NCI-H2227 (cell line): ENCODE measurements around the gene ODF2L.
A peak's percentile ranks its signal among the peaks of the same experiment; 100 is the strongest.
"Not testable (repeated sequence)": the region's sequence is repeated elsewhere in the genome, so short reads cannot be mapped to it uniquely, and the experiment has no call there.

Experiments used
- DNase-seq: peaks from one replicate; lab custom pipeline; 2025; ENCODE audit not compliant: unreplicated experiment; lab: John Stamatoyannopoulos, UW

Gene ODF2L

DNA sequence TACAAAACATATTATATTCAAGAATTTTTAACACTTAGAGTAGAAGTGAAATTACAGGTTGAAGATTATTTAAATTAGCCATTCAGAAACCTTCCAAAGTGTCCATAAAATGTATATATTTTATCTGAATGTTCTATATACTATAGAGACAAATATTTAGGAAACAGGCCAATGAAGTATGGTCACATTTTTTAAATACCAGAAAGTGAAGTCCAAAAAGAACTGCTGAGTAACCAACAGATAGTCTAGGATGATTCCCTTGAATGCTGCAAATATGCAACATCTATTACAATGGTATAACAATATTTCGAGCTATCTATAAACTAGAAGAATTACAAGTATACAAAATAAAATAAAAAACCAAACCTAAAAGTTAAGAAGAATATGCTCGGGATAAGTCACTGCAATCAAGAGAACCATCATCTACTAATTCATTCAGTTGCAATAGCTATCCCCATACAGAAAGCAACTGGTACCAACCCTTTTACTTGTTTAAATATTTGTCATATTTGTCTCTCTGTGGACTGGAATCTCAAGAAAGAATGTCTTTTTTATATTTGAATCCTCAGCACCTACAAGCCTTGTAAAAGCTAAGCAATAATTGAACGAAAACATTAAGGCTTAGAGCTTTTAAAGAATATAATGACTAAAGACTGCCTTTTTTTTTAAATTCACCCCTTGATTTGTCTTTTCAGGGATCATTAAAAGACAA is 8.1 kb downstream of the ODF2L start:
- DNase-seq = no peak

GRCh38 chr1:86382878-86383277 is 13.2 kb downstream of the ODF2L start:
- no peak for DNase-seq

DNA sequence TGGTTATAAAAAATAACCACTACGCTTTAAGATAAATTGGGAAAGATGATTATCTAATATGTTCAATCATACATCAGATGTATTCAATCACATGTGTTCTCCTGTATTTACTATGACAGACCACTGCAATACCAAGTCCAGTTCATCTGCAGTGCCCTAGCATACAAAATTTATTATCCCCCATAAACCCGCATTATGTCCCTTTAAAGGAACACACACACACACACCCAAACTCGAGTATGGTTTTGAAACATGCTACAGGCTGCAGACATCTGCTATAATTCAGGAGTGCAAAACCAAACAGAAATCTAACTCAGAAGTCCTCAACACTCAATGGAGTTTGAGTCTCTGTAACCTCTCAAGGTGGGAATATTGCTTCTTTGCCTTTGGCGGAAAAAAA is 14.9 kb downstream of the ODF2L start:
- no peak for DNase-seq

DNA sequence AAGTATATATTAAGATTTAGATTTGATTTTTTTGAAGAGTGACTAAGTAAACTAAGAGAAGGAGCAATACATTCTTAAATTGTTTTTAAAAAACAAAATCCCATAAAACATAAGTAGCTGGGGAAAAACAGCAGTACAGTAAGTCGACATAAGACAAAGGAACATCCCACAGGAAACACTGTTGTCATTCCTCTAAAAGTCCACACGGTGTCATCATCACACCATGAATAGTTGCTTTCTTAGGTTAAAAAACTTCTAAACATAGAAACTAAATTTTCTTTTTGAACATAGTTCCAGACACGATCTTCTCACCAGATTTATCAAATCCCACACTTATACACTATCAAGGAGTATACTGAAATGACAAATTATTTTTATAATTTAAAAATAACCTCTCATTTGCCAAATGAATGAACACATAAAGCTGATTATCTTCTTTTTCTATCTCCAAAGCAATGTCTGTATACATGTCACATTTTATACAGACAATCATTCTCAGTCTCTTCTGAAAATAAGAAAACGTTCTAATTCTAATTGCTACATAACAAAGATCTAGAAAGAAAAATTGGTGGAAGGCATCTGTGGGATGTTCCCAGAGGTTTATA is 15.8 kb downstream of the ODF2L start:
- DNase-seq = peak; percentile 61

DNA sequence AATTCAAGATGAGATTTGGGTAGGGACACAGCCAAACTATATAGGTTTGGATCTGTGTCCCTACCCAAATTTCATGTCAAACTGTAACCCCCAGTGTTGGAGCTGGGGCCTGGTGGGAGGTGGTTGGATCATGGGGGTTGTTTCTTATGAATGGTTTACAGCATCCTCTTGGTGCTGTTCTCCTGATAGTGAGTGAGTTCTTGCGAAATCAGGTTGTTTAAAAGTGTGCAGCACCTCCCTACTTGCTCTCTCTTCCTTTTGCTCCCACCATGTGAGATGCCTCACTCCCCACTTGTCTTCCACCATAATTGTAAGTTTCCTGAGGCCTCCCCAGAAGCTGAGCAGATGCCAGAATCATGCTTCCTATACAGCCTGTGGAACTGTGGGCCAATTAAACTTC is 17.3 kb downstream of the ODF2L start:
- DNase-seq = no peak

DNA sequence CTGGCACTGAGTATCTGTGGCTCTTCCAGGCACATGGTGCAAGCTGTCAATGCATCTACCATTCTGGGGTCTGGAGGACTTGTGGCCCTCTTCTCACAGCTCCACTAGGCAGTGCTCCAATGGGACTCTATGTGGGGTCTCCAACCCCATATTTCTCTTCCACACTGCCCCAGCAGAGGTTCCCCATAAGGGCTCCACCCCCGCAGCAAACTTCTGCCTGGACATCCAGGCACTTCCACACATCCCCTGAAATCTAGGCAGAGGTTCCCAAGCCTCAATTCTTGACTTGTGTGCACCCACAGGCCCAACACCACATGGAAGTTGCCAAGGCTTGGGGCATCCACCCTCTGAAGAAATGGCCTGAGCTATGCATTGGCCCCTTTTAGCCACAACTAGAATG is 18.8 kb downstream of the ODF2L start:
- DNase-seq = no peak

- DNase-seq = no peak
Observed at GRCh38 chr1:86375688-86376087, 20.4 kb downstream of the ODF2L start.

DNA sequence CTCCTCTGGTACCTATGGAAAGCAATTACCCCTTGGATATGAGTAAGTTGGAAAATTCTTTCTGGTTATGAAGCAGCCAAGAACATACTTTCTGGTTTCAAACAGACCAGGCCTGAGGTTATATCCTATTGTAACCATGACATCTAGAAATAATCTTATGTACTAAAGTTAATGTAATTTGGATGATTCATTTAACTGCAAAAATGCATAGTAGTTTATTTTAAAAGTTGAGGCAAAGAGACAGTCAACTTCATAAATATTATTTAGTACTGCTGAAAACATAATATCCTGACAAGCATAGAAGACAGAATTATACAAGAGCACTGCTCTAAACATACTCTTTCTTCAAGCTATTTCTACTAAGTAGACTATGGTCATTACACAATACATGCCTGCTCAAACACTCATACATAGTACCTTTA is 25.5 kb downstream of the ODF2L start:
- DNase-seq = no peak

- no peak for DNase-seq
Observed at GRCh38 chr1:86365896-86366295, 30.2 kb downstream of the ODF2L start.

DNA sequence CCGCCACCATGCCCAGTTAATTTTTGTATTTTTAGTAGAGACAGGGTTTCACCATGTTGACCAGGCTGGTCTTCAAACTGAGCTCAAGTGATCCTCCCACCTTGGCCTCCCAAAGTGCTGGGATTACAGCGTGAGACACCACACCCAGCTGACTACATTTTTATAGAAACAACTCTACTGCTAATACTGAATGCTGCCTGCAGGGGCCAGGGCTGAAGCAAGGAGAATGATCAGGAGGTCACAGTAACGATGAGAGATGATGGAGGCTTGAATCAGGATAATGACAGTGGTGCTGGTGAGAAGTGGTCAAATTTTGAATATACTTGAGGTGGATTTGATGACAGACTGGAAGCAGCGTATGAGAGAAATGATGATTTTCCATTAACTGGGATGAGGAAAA is 33.3 kb downstream of the ODF2L start:
- DNase-seq = peak; percentile 12

DNA sequence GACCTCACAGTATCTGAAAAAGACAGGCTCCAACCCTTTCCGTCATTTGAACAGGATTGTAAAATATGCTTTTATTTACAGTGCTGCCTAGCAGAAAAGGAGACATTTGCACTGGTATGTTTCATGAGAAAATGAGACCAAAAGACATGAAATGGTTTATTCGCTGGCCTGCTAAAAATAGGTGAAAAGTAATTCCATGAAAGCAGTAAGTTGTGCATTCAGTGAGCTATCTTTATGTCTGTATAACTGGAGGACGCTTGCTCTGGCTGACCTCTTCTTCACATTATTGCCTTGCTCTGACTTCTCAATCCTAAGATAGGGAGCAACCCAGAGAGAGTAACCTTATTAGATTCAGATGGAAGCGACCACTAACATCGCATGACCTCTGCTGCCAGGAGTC is 38.3 kb downstream of the ODF2L start:
- no peak for DNase-seq

DNA sequence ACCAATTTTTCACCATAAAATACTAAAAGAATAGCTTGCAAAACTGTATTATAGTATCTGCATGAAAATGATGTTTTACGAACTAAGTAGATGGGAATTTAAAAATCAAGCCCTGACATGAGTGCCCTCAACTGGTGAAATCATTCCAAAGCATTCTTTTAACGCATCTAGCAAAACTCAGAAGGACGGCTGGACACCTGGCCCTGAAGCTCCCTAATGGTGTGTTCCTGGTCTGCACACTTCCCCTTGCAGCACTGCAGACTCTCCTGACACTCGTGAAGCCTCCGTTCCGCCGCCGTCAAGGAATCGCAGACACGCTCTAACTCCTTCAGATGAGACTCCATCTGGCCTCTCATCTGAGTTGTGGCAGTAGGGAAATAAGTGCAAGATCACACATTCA is 39.9 kb downstream of the ODF2L start:
- no peak for DNase-seq

DNA sequence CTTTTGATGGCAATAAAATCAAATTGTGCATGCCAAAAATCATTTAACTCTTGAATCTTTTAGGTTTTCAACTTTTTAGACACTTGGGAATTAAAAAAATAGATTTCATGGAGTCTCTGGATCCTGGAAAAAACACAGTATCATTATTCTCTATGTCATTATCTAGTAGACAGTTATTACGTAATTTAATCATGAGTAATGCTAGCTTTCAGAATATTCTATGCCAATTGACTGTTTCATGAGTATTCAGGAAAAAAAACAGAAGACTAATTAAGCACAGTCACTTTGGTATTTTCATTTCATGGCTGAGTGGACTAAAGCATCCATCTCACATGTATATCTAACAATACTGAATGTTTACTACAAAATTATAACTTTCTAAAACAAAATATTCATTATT is 44.0 kb downstream of the ODF2L start:
- DNase-seq = no peak

DNA sequence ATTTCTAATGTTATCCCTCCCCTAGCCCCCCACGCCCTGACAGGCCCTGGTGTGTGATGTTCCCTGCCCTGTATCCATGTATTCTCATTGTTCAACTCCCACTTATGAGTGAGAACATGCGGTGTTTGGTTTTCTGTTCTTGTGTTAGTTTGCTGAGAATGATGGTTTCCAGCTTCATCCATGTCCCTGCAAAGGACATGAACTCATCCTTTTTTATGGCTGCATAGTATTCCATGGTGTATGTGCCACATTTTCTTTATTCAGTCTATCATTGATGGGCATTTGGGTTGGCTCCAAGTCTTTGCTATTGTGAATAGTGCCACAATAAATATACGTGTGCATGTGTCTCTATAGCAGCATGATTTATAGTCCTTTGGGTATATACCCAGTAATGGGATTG is 45.9 kb downstream of the ODF2L start:
- not testable (repeated sequence) for DNase-seq

GRCh38 chr1:86346388-86346787 is 49.7 kb downstream of the ODF2L start:
- DNase-seq = no peak

- DNase-seq = no peak
Observed at GRCh38 chr1:86345042-86345441, 51.1 kb downstream of the ODF2L start.

- no peak for DNase-seq
Observed at GRCh38 chr1:86339906-86340305, 56.2 kb downstream of the ODF2L start.

DNA sequence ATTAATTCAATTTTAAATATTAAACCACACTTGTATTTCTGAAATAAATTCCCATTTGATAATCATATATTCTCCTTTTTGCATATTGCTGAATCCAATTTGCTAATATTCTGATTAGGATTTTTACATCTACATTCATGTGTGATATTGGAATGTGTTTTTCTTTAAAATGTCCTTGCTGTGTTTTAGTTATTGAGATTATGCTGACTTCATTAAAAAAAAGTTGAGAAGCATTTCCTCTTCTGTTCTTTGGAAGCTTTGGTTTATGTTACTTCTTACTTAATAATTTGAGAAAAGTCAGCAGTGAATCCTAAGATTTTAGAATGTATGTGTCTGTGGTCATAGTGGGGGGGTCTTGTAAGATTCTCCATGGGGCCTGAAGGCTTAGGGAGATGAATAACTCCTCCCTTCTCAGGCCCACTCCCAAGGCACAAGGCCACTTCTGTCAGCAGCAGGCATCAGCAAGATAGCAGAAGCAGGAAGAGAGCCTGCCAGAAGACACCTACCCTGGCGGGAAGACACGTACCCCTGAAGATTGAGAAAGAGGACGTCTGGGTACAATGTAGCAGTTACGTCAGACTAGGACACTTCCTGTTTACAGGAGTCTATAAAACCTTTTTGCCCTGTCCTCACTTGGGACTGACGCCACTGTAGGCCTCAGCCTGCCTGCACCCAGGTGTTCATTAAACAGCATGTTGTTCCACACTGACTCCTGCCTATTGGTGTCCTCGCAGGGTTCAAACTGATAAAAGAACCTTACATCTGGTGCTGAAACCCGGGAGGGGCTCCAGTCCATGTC is 56.9 kb downstream of the ODF2L start:
- DNase-seq = no peak

DNA sequence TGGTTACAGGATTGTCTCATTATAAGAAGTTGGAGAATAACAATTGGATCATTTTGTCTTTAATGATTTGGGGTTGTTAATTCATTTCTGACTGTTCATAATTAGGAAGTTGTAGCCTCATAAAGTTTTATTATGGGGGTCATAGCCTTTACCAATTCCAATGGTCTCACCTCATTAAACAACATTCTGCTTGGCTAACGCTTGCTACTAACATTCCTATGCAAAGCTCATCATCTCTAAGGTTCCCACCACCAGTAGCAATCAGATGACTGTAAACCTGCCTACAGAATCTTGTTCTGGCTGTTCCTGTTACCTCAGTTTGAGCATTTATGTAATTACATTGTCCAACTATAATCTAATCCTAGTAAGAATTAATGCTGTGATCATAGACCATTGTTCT is 60.2 kb downstream of the ODF2L start:
- no peak for DNase-seq

DNA sequence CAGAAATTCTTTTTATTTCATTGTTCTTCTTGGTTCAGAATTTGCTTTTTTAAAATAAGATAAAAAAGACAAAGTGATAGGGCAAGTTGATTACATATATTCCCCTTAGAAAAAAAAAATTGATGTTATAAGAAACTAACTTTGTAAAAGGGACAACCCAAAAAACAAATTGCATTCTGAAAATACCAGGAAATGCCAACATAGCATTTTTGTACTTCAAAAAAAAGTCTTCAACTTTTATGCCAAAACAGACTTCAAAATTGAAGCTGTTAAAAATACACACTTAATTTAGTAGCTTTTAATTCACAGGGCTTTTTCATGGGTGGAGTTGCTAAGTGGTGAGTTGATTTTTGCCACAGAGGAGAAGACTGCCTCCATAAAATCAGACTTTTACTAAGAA is 70.9 kb downstream of the ODF2L start:
- DNase-seq = no peak

GRCh38 chr1:86324130-86324822 is 71.8 kb downstream of the ODF2L start:
- DNase-seq = no peak

- DNase-seq = no peak
Observed at GRCh38 chr1:86322241-86322640, 73.9 kb downstream of the ODF2L start.
